ENCODE results near the gene RSRC2.

RSRC2 gene

GRCh38 chr12:122454739-122455138 lies 72.0 kb downstream of the RSRC2 start:
- no peak for TF ChIP-seq CTCF (IDR thresholded peaks at IDR 0.05; ENCODE audit: low read depth, low read length)
- DNase-seq (ENCODE audit: extremely low read depth, low read depth), result no peak

GRCh38 chr12:122454250-122454721 lies 72.5 kb downstream of the RSRC2 start:
- no peak for TF ChIP-seq CTCF (IDR thresholded peaks at IDR 0.05; ENCODE audit: low read depth, low read length)
- no peak for DNase-seq (ENCODE audit: extremely low read depth, low read depth)
